ENCODE results near the gene DNAH14. TPM values are rescaled to one million over a fixed set of nuclear protein-coding genes. Genes with fewer than 3 reads are reported as not detected.

The DNAH14 gene
- total and polyA plus RNA-seq, 2 of the 4 experiments (the other 2 are of a cell fraction) = 2.7 to 3.6 TPM

GRCh38 chr1:225152061-225152460 is 222.6 kb downstream of the DNAH14 start:
- Histone ChIP-seq H2BK120ac (ENCODE audit: low read depth, low read length) (no peak overlapping the region), H2AFZ (replicated peaks; ENCODE audit: low read length, poor library complexity) (no peak overlapping the region), H3K36me3 (ENCODE audit: control insufficient read depth, insufficient read depth, low read length) (no peaks in the 10 kb centered on the region), H3K56ac (ENCODE audit: extremely low read depth, insufficient read depth, low read length) (no peak overlapping the region), H4K5ac (ENCODE audit: low read depth, low read length) (no peak overlapping the region), H3K9me1 (ENCODE audit: insufficient read depth, low read length) (no peaks in the 10 kb centered on the region), H3K18ac (ENCODE audit: low read depth, low read length) (no peak overlapping the region), H2BK5ac (ENCODE audit: low read depth, low read length, poor library complexity, severe bottlenecking) (no peak overlapping the region), H3K79me1 (ENCODE audit: low read depth in 1 of 2, low read length in 2 of 2) (no peaks in the 10 kb centered on the region), H3K27ac (ENCODE audit: insufficient read depth, low read length) (no peak overlapping the region), H3K9me3 (ENCODE audit: control insufficient read depth, insufficient read depth, low read length) (no peaks in the 10 kb centered on the region), H2AK9ac (replicated peaks; ENCODE audit: low read depth, low read length, poor library complexity) (no peak overlapping the region), H2BK15ac (ENCODE audit: low read depth, low read length) (no peak overlapping the region), H2BK20ac (ENCODE audit: low read depth, low read length) (no peak overlapping the region), H3K4ac (ENCODE audit: low read depth, low read length) (no peak overlapping the region), H3K9ac (ENCODE audit: low read depth, low read length) (no peak overlapping the region), H3K14ac (replicated peaks; ENCODE audit: low read depth, low read length) (no peak overlapping the region), H4K8ac (ENCODE audit: low read depth in 2 of 2, low read length in 2 of 2) (no peak overlapping the region), H2AK5ac (ENCODE audit: low read depth, low read length) (no peak overlapping the region), H4K20me1 (ENCODE audit: insufficient read depth, low read length) (no peaks in the 10 kb centered on the region), H4K91ac (ENCODE audit: insufficient read depth, low read depth, low read length) (no peak overlapping the region), H3K27me3 (ENCODE audit: control insufficient read depth, insufficient read depth, low read length) (no peaks in the 10 kb centered on the region), H3K23ac (ENCODE audit: low read depth, low read length) (no peak overlapping the region), H3K4me2 (ENCODE audit: low read depth, low read length) (no peak overlapping the region), H3K4me1 (ENCODE audit: control insufficient read depth, insufficient read depth, low read length) (no peaks in the 10 kb centered on the region), H3K4me3 (ENCODE audit: insufficient read depth, low read depth, low read length) (no peak overlapping the region)
- ATAC-seq (ENCODE audit: low read depth) (no peak), DNase-seq (no peak)
- intact Hi-C loops (cut with micrococcal nuclease) = no loop called here
- ChIA-PET CTCF (interaction anchor here (1.2 kb wide), 1 partner anchor 9 kb away, joined by 4 read pairs; no protein-coding TSS in a partner anchor), POLR2A (ENCODE audit: unreplicated experiment) (no interaction called here)
- in situ Hi-C loops (cut with MboI; ENCODE audit: low sequenced_read_pairs) = no loop called here
- TF ChIP-seq MXI1 (IDR thresholded peaks at IDR 0.05; ENCODE audit: borderline replicate concordance, low read depth, low read length) (no peak), MAFK (IDR thresholded peaks at IDR 0.05; ENCODE audit: low read depth, low read length) (no peak), MAZ (IDR thresholded peaks at IDR 0.05; ENCODE audit: borderline replicate concordance, low read depth, low read length) (no peak), RFX5 (IDR thresholded peaks at IDR 0.05; ENCODE audit: low read depth, low read length) (no peak), FOS (IDR thresholded peaks at IDR 0.05; ENCODE audit: low read depth, low read length) (no peak), CHD1 (IDR thresholded peaks at IDR 0.05; ENCODE audit: low read depth, low read length) (no peak), NFE2L2 (IDR thresholded peaks at IDR 0.05; ENCODE audit: low read depth, low read length) (no peak), RAD21 (IDR thresholded peaks at IDR 0.05; ENCODE audit: low read length) (no peak), RCOR1 (IDR thresholded peaks at IDR 0.05; ENCODE audit: insufficient replicate concordance, low read length) (no peak), ELK1 (IDR thresholded peaks at IDR 0.05; ENCODE audit: borderline replicate concordance, low read depth, low read length) (no peak), CEBPB (IDR thresholded peaks at IDR 0.05; ENCODE audit: low read depth, low read length) (no peak), SMC3 (IDR thresholded peaks at IDR 0.05; ENCODE audit: low read depth, low read length) (no peak), POLR2A (IDR thresholded peaks at IDR 0.05; ENCODE audit: low read depth, low read length) (no peak), BHLHE40 (IDR thresholded peaks at IDR 0.05; ENCODE audit: low read depth, low read length) (no peak)
- TF ChIP-seq, protein P1, sequence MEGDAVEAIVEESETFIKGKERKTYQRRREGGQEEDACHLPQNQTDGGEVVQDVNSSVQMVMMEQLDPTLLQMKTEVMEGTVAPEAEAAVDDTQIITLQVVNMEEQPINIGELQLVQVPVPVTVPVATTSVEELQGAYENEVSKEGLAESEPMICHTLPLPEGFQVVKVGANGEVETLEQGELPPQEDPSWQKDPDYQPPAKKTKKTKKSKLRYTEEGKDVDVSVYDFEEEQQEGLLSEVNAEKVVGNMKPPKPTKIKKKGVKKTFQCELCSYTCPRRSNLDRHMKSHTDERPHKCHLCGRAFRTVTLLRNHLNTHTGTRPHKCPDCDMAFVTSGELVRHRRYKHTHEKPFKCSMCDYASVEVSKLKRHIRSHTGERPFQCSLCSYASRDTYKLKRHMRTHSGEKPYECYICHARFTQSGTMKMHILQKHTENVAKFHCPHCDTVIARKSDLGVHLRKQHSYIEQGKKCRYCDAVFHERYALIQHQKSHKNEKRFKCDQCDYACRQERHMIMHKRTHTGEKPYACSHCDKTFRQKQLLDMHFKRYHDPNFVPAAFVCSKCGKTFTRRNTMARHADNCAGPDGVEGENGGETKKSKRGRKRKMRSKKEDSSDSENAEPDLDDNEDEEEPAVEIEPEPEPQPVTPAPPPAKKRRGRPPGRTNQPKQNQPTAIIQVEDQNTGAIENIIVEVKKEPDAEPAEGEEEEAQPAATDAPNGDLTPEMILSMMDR (conservative IDR thresholded peaks at IDR 0.05; ENCODE audit: low read depth, low read length) = no peak
- TF ChIP-seq, protein P2, sequence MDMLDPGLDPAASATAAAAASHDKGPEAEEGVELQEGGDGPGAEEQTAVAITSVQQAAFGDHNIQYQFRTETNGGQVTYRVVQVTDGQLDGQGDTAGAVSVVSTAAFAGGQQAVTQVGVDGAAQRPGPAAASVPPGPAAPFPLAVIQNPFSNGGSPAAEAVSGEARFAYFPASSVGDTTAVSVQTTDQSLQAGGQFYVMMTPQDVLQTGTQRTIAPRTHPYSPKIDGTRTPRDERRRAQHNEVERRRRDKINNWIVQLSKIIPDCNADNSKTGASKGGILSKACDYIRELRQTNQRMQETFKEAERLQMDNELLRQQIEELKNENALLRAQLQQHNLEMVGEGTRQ (IDR thresholded peaks at IDR 0.05; ENCODE audit: low read depth, low read length) = no peak
- dilution Hi-C loops (cut with HindIII; ENCODE audit: low sequenced_read_pairs, unreplicated experiment) = no loop called here
- BruUV-seq (replicated peaks) = no TSS peak

All from IMR-90 (cell line).